Measurements from ENCODE around the gene SUPT20HL1. TPM values are rescaled to one million over a fixed set of nuclear protein-coding genes. Genes with fewer than 3 reads are reported as not detected.
"Not testable (repeated sequence)": the region's sequence is repeated elsewhere in the genome, so short reads cannot be mapped to it uniquely, and the experiment has no call there.

Gene SUPT20HL1
- total RNA-seq, 1 donor from 2014 or later, result not detected

- not testable (repeated sequence) for H3K27ac ChIP-seq (ENCODE audit: low read depth, low read length); H3K4me3 ChIP-seq (ENCODE audit: low read length in 3 of 3); H3K4me1 ChIP-seq (ENCODE audit: control insufficient read depth in 3 of 3, insufficient read depth in 3 of 3, low read length in 3 of 3); H3K9ac ChIP-seq (ENCODE audit: low read depth in 1 of 3, low read length in 3 of 3); H3K27me3 ChIP-seq (ENCODE audit: control insufficient read depth in 3 of 3, insufficient read depth in 3 of 3, low read length in 3 of 3); H3K36me3 ChIP-seq (ENCODE audit: control insufficient read depth in 3 of 3, insufficient read depth in 3 of 3, low read length in 3 of 3); H3K9me3 ChIP-seq (ENCODE audit: control insufficient read depth in 3 of 3, low read length in 3 of 3)
These were observed 1.8 kb downstream of the SUPT20HL1 start for GRCh38 chrX:24362089-24362745.

- H3K4me3 ChIP-seq (ENCODE audit: low read length in 3 of 3); H3K4me1 ChIP-seq (ENCODE audit: control insufficient read depth in 3 of 3, insufficient read depth in 3 of 3, low read length in 3 of 3); H3K9me3 ChIP-seq (ENCODE audit: control insufficient read depth in 3 of 3, low read length in 3 of 3); H3K36me3 ChIP-seq (ENCODE audit: control insufficient read depth in 3 of 3, insufficient read depth in 3 of 3, low read length in 3 of 3); H3K27ac ChIP-seq (ENCODE audit: low read depth, low read length); H3K27me3 ChIP-seq (ENCODE audit: control insufficient read depth in 3 of 3, insufficient read depth in 3 of 3, low read length in 3 of 3); H3K9ac ChIP-seq (ENCODE audit: low read depth in 1 of 3, low read length in 3 of 3): not testable (repeated sequence)
These were observed 3.2 kb downstream of the SUPT20HL1 start for GRCh38 chrX:24363432-24364181.

- Histone ChIP-seq H3K4me1 (ENCODE audit: control insufficient read depth in 3 of 3, insufficient read depth in 3 of 3, low read length in 3 of 3) (no peaks in the 10 kb centered on the region), H3K27me3 (ENCODE audit: control insufficient read depth in 3 of 3, insufficient read depth in 3 of 3, low read length in 3 of 3) (no peaks in the 10 kb centered on the region), H3K36me3 (ENCODE audit: control insufficient read depth in 3 of 3, insufficient read depth in 3 of 3, low read length in 3 of 3) (no peaks in the 10 kb centered on the region), H3K9ac (ENCODE audit: low read depth in 1 of 3, low read length in 3 of 3) (no peak overlapping the region), H3K4me3 (ENCODE audit: low read length in 3 of 3) (no peak overlapping the region), H3K27ac (ENCODE audit: low read depth, low read length) (no peak overlapping the region), H3K9me3 (ENCODE audit: control insufficient read depth in 3 of 3, low read length in 3 of 3) (no peaks in the 10 kb centered on the region)
These were observed 3.9 kb downstream of the SUPT20HL1 start for GRCh38 chrX:24364326-24364725.

- no peaks in the 10 kb centered on the region for H3K27me3 ChIP-seq (ENCODE audit: control insufficient read depth in 3 of 3, insufficient read depth in 3 of 3, low read length in 3 of 3)
- H3K9me3 ChIP-seq (ENCODE audit: control insufficient read depth in 3 of 3, low read length in 3 of 3), result no peaks in the 10 kb centered on the region
- H3K36me3 ChIP-seq (ENCODE audit: control insufficient read depth in 3 of 3, insufficient read depth in 3 of 3, low read length in 3 of 3), result no peaks in the 10 kb centered on the region
- H3K4me1 ChIP-seq (ENCODE audit: control insufficient read depth in 3 of 3, insufficient read depth in 3 of 3, low read length in 3 of 3), result no peaks in the 10 kb centered on the region
- no peak overlapping the region for H3K9ac ChIP-seq (ENCODE audit: low read depth in 1 of 3, low read length in 3 of 3)
- H3K4me3 ChIP-seq (ENCODE audit: low read length in 3 of 3), result no peak overlapping the region
- H3K27ac ChIP-seq (ENCODE audit: low read depth, low read length), result no peak overlapping the region
These were observed 4.6 kb downstream of the SUPT20HL1 start for GRCh38 chrX:24364851-24365538.

- H3K36me3 ChIP-seq (ENCODE audit: control insufficient read depth in 3 of 3, insufficient read depth in 3 of 3, low read length in 3 of 3); H3K27me3 ChIP-seq (ENCODE audit: control insufficient read depth in 3 of 3, insufficient read depth in 3 of 3, low read length in 3 of 3); H3K9me3 ChIP-seq (ENCODE audit: control insufficient read depth in 3 of 3, low read length in 3 of 3); H3K4me1 ChIP-seq (ENCODE audit: control insufficient read depth in 3 of 3, insufficient read depth in 3 of 3, low read length in 3 of 3); H3K27ac ChIP-seq (ENCODE audit: low read depth, low read length); H3K9ac ChIP-seq (ENCODE audit: low read depth in 1 of 3, low read length in 3 of 3); H3K4me3 ChIP-seq (ENCODE audit: low read length in 3 of 3): not testable (repeated sequence)
These were observed 6.4 kb downstream of the SUPT20HL1 start for GRCh38 chrX:24366762-24367400.

GRCh38 chrX:24369816-24370215, 9.4 kb downstream of the SUPT20HL1 start:
- H3K36me3 ChIP-seq (ENCODE audit: control insufficient read depth in 3 of 3, insufficient read depth in 3 of 3, low read length in 3 of 3), result no peaks in the 10 kb centered on the region
- H3K27ac ChIP-seq (ENCODE audit: low read depth, low read length), result no peak overlapping the region
- no peaks in the 10 kb centered on the region for H3K4me1 ChIP-seq (ENCODE audit: control insufficient read depth in 3 of 3, insufficient read depth in 3 of 3, low read length in 3 of 3)
- H3K9me3 ChIP-seq (ENCODE audit: control insufficient read depth in 3 of 3, low read length in 3 of 3), result no peaks in the 10 kb centered on the region
- no peak overlapping the region for H3K9ac ChIP-seq (ENCODE audit: low read depth in 1 of 3, low read length in 3 of 3)
- H3K4me3 ChIP-seq (ENCODE audit: low read length in 3 of 3), result no peak overlapping the region
- peaks cover 0 to 8% (median 0%) of the 10 kb centered on the region in 3 donors for H3K27me3 ChIP-seq (ENCODE audit: control insufficient read depth in 3 of 3, insufficient read depth in 3 of 3, low read length in 3 of 3)

GRCh38 chrX:24371391-24371972, 11.0 kb downstream of the SUPT20HL1 start:
- Histone ChIP-seq H3K4me1 (ENCODE audit: control insufficient read depth in 3 of 3, insufficient read depth in 3 of 3, low read length in 3 of 3) (no peaks in the 10 kb centered on the region), H3K9ac (ENCODE audit: low read depth in 1 of 3, low read length in 3 of 3) (no peak overlapping the region), H3K36me3 (ENCODE audit: control insufficient read depth in 3 of 3, insufficient read depth in 3 of 3, low read length in 3 of 3) (no peaks in the 10 kb centered on the region), H3K4me3 (ENCODE audit: low read length in 3 of 3) (no peak overlapping the region), H3K9me3 (ENCODE audit: control insufficient read depth in 3 of 3, low read length in 3 of 3) (no peaks in the 10 kb centered on the region), H3K27me3 (ENCODE audit: control insufficient read depth in 3 of 3, insufficient read depth in 3 of 3, low read length in 3 of 3) (peaks cover 0 to 8% (median 0%) of the 10 kb centered on the region in 3 donors), H3K27ac (ENCODE audit: low read depth, low read length) (no peak overlapping the region)

GRCh38 chrX:24372021-24372763, 11.8 kb downstream of the SUPT20HL1 start:
- Histone ChIP-seq H3K4me3 (ENCODE audit: low read length in 3 of 3) (no peak overlapping the region), H3K36me3 (ENCODE audit: control insufficient read depth in 3 of 3, insufficient read depth in 3 of 3, low read length in 3 of 3) (no peaks in the 10 kb centered on the region), H3K9me3 (ENCODE audit: control insufficient read depth in 3 of 3, low read length in 3 of 3) (no peaks in the 10 kb centered on the region), H3K27ac (ENCODE audit: low read depth, low read length) (no peak overlapping the region), H3K27me3 (ENCODE audit: control insufficient read depth in 3 of 3, insufficient read depth in 3 of 3, low read length in 3 of 3) (peaks cover 0 to 8% (median 0%) of the 10 kb centered on the region in 3 donors), H3K9ac (ENCODE audit: low read depth in 1 of 3, low read length in 3 of 3) (no peak overlapping the region), H3K4me1 (ENCODE audit: control insufficient read depth in 3 of 3, insufficient read depth in 3 of 3, low read length in 3 of 3) (no peaks in the 10 kb centered on the region)

GRCh38 chrX:24375600-24376131, 15.2 kb downstream of the SUPT20HL1 start:
- no peaks in the 10 kb centered on the region for H3K36me3 ChIP-seq (ENCODE audit: control insufficient read depth in 3 of 3, insufficient read depth in 3 of 3, low read length in 3 of 3)
- H3K27me3 ChIP-seq (ENCODE audit: control insufficient read depth in 3 of 3, insufficient read depth in 3 of 3, low read length in 3 of 3), result peaks cover 0 to 8% (median 0%) of the 10 kb centered on the region in 3 donors
- no peaks in the 10 kb centered on the region for H3K9me3 ChIP-seq (ENCODE audit: control insufficient read depth in 3 of 3, low read length in 3 of 3)
- H3K4me1 ChIP-seq (ENCODE audit: control insufficient read depth in 3 of 3, insufficient read depth in 3 of 3, low read length in 3 of 3), result no peaks in the 10 kb centered on the region
- no peak overlapping the region for H3K27ac ChIP-seq (ENCODE audit: low read depth, low read length)
- H3K9ac ChIP-seq (ENCODE audit: low read depth in 1 of 3, low read length in 3 of 3), result no peak overlapping the region
- H3K4me3 ChIP-seq (ENCODE audit: low read length in 3 of 3), result no peak overlapping the region
